B cell (primary cell): ENCODE results near the gene UMODL1. TPM values are rescaled to one million over a fixed set of nuclear protein-coding genes. Genes with fewer than 3 reads are reported as not detected.

Experiments
- ATAC-seq: fragments of 200-7000 bp; cut with Tn5 transposase; one replicate; pipeline ENCODE4 v1.10.0; 2021; ENCODE audit warnings: low read depth, mild to moderate bottlenecking, moderate number of reproducible peaks, moderate library complexity
- CTCF ChIA-PET: fragments of 350-600 bp; sonication (Branson Sonifier 250); formaldehyde crosslinking; loops from one replicate; lab custom pipeline; 2021; ENCODE audit warnings: antibody characterized with exemption, inconsistent platforms; lab: Charles Lee
- POLR2A ChIA-PET: fragments of 350-600 bp; sonication (Branson Sonifier 250); formaldehyde crosslinking; loops from one replicate; lab custom pipeline; 2021; ENCODE audit warnings: antibody characterized with exemption; lab: Charles Lee
- DNase-seq: peaks from one replicate; pipeline ENCODE4 v3.0.0; 2013
- H2AFZ ChIP-seq: 2 replicates; pipeline ENCODE4 v1.6.1; 2012; ENCODE audit warnings: mild to moderate bottlenecking, low read depth, low read length; ENCODE audit not compliant: insufficient read depth, poor library complexity, severe bottlenecking
- H3K27ac ChIP-seq, 2 donors: 1 replicate in 1 of 2; 2 replicates in 1 of 2; pipeline ENCODE4 v1.5.1; 2012 to 2013; ENCODE audit warnings: low read length in 2 of 2, mild to moderate bottlenecking in 2 of 2, moderate library complexity in 1 of 2
- H3K27me3 ChIP-seq, 4 experiments: fragments of 200-600 bp in 1 of 4; sonication (generic) in 1 of 4; replicated peaks in 1 of 4; 1 replicate in 2 of 4; 2 replicates in 2 of 4; pipeline versions ENCODE4 v1.6.1 to v1.7.0; 2013 to 2016; ENCODE audit warnings: low read length in 3 of 4, mild to moderate bottlenecking in 2 of 4, mixed read lengths in 1 of 4, moderate library complexity in 1 of 4; ENCODE audit not compliant: insufficient read depth in 4 of 4, control insufficient read depth in 3 of 4; ENCODE audit errors: control extremely low read depth in 1 of 4
- H3K36me3 ChIP-seq, 2 experiments: replicated peaks in 1 of 2; 1 replicate in 1 of 2; 2 replicates in 1 of 2; pipeline versions ENCODE4 v1.6.1 to v1.7.1; 2013; ENCODE audit warnings: low read length in 1 of 2; ENCODE audit not compliant: insufficient read depth in 2 of 2, control insufficient read depth in 1 of 2; ENCODE audit errors: control extremely low read depth in 1 of 2, extremely low read depth in 1 of 2
- H3K4me1 ChIP-seq, 2 donors: fragments of 200-600 bp in 1 of 2; sonication (generic) in 1 of 2; 1 replicate in 1 of 2; 2 replicates in 1 of 2; pipeline versions ENCODE4 v1.5.1 to v1.6.1; 2013 to 2017; ENCODE audit warnings: low read length in 2 of 2; ENCODE audit not compliant: control insufficient read depth in 2 of 2, insufficient read depth in 2 of 2
- H3K4me2 ChIP-seq: replicated peaks from 2 replicates; pipeline ENCODE3; 2012; ENCODE audit warnings: mild to moderate bottlenecking, low read depth, low read length; ENCODE audit not compliant: poor library complexity, severe bottlenecking
- H3K4me3 ChIP-seq, 5 experiments: fragments of 200-600 bp in 1 of 5; sonication (generic) in 1 of 5; 1 replicate in 3 of 5; 2 replicates in 2 of 5; pipeline versions ENCODE4 v1.5.1 to v1.7.0; 2011 to 2016; ENCODE audit warnings: low read length in 4 of 5, mild to moderate bottlenecking in 4 of 5, low read depth in 2 of 5, control low read depth in 1 of 5, moderate library complexity in 1 of 5; ENCODE audit not compliant: insufficient read depth in 1 of 5; ENCODE audit errors: control extremely low read depth in 1 of 5, extremely low read depth in 1 of 5
- H3K79me2 ChIP-seq: fragments of 200-600 bp; sonication (generic); one replicate; pipeline ENCODE4 v1.6.0; 2016; ENCODE audit warnings: low read length; ENCODE audit not compliant: control insufficient read depth, insufficient read depth
- H3K9ac ChIP-seq: fragments of 200-600 bp; sonication (generic); 2 replicates; pipeline ENCODE4 v1.6.1; 2017; ENCODE audit warnings: mild to moderate bottlenecking, low read length, moderate library complexity
- H3K9me3 ChIP-seq, 3 donors: one replicate each; pipeline versions ENCODE4 v1.6.1 to v1.7.1; 2013; ENCODE audit warnings: low read length in 2 of 3; ENCODE audit not compliant: control insufficient read depth in 2 of 3, insufficient read depth in 1 of 3; ENCODE audit errors: control extremely low read depth in 1 of 3
- H4K20me1 ChIP-seq: 2 replicates; pipeline ENCODE4 v1.6.0; 2012; ENCODE audit warnings: mild to moderate bottlenecking, low read length; ENCODE audit not compliant: insufficient read depth, control insufficient read depth, poor library complexity, severe bottlenecking
- H3K27ac Mint-ChIP-seq: one replicate; pipeline ENCODE4 v1.8.0; 2021; ENCODE audit warnings: mixed read lengths
- H3K27me3 Mint-ChIP-seq: one replicate; pipeline ENCODE4 v1.8.0; 2021; ENCODE audit warnings: mixed read lengths
- H3K4me1 Mint-ChIP-seq: one replicate; pipeline ENCODE4 v1.8.0; 2021; ENCODE audit warnings: mixed read lengths
- H3K4me3 Mint-ChIP-seq: one replicate; pipeline ENCODE4 v1.8.0; 2021; ENCODE audit warnings: mixed read lengths
- H3K9me3 Mint-ChIP-seq: one replicate; pipeline ENCODE4 v1.8.0; 2022; ENCODE audit warnings: mixed read lengths; ENCODE audit not compliant: insufficient read depth
- CTCF ChIP-seq: fragments of 200-600 bp; IDR thresholded peaks from one replicate; pipeline ENCODE4 v1.8.0; 2022; ENCODE audit warnings: antibody characterized with exemption, mild to moderate bottlenecking
- EZH2 ChIP-seq: IDR thresholded peaks from 2 replicates; pipeline ENCODE4 v1.6.1; 2012; ENCODE audit warnings: borderline replicate concordance, low read depth, mild to moderate bottlenecking, moderate library complexity, low read length; ENCODE audit not compliant: insufficient read depth, poor library complexity, severe bottlenecking
- WGBS: methylation state at CpG from one replicate; pipeline ENCODE4 v1.1.5; 2013; ENCODE audit warnings: missing lambda C conversion rate; ENCODE audit not compliant: insufficient coverage; 5-methylcytosine and 5-hydroxymethylcytosine counted together
- intact Hi-C: fragments of 100-400 bp; cut with micrococcal nuclease; formaldehyde crosslinking; loops from one replicate; pipeline ENCODE4 v1.10.0; 2022
- polyA plus RNA-seq: library from polyadenylated mRNA; depleted of rRNA; stranded (reverse); fragments of >200 nt; gene quantifications from 2 replicates; pipeline ENCODE4 v1.2.3, GENCODE V29; 2012
- total RNA-seq, 2 donors: library from RNA; stranded (reverse); fragments of 120-200 nt in 1 of 2; gene quantifications; 1 replicate in 1 of 2; 2 replicates in 1 of 2; pipeline versions ENCODE4 v1.2.3 to v1.2.4, GENCODE V29; 2013 to 2022

UMODL1 gene
- total and polyA plus RNA-seq, 2 donors (not counting 1 experiment from before 2014, with no cell fraction given), result 0.10 to 0.49 TPM

GRCh38 chr21:42183374-42184266 is 112.5 kb downstream of the UMODL1 start:
- Histone ChIP-seq H3K36me3 (no peaks in the 10 kb centered on the region), H2AFZ (no peak overlapping the region), H3K9me3 (peaks cover 0 to 10% (median 0%) of the 10 kb centered on the region in 3 donors), H3K27ac (no peak overlapping the region), H3K4me2 (no peak overlapping the region), H3K9ac (no peak overlapping the region), H4K20me1 (no peaks in the 10 kb centered on the region), H3K4me3 (no peak overlapping the region), H3K4me1 (peaks cover 16 to 22% of the 10 kb centered on the region in 2 donors), H3K79me2 (no peaks in the 10 kb centered on the region), H3K27me3 (no peaks in the 10 kb centered on the region)
- no peak for TF ChIP-seq EZH2
- no peak for TF ChIP-seq CTCF
- H3K27ac Mint-ChIP-seq, result no peak overlapping the region
- H3K9me3 Mint-ChIP-seq, result no peaks in the 10 kb centered on the region
- WGBS, result 95% methylated on average over 6 of the region's 6 CpGs
- no peak overlapping the region for H3K4me3 Mint-ChIP-seq
- H3K4me1 Mint-ChIP-seq, result peaks cover 29% of the 10 kb centered on the region
- no peak for DNase-seq
- ATAC-seq, result no peak
- no peaks in the 10 kb centered on the region for H3K27me3 Mint-ChIP-seq
- ChIA-PET CTCF (interaction anchor here (0.9 kb wide), 1 partner anchor 51 kb away, joined by 3 read pairs; no protein-coding TSS in a partner anchor), POLR2A (no interaction called here)
- intact Hi-C loops, result no loop called here

DNA sequence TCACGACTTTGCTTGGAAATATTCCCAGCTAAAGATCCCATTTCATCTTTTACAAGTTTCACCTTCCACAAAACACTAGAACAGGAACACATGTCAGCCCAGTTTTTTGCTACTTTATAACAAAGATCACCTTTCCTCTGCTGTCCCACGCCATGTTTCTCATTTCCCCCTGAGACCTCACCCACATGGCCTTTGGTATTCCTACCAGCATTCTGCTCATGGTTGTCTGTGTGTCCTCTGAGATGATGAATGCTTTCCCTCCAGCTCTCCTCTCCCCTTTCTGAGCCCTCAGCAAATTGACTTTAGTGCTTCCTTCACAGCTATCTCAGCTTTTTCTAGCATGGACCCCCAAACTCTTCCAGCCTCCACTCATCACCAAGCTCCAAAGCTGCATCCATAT is 115.5 kb downstream of the UMODL1 start:
- intact Hi-C loops, result no loop called here
- H2AFZ ChIP-seq, result no peak overlapping the region
- ATAC-seq, result no peak
- peaks cover 28 to 42% of the 10 kb centered on the region in 2 donors for H3K4me1 ChIP-seq
- TF ChIP-seq EZH2, result no peak
- TF ChIP-seq CTCF, result no peak
- DNase-seq, result no peak
- peaks cover 0 to 10% (median 0%) of the 10 kb centered on the region in 3 donors for H3K9me3 ChIP-seq
- peak overlapping the region; percentile 74 for H3K27ac Mint-ChIP-seq
- 79% methylated on average over 2 of the region's 2 CpGs for WGBS
- POLR2A ChIA-PET, result no interaction called here
- no peak overlapping the region for H3K27ac ChIP-seq
- H3K79me2 ChIP-seq, result no peaks in the 10 kb centered on the region
- H3K27me3 Mint-ChIP-seq, result no peaks in the 10 kb centered on the region
- no peak overlapping the region for H3K4me2 ChIP-seq
- H3K4me3 ChIP-seq, result no peak overlapping the region
- no peak overlapping the region for H3K9ac ChIP-seq
- H3K27me3 ChIP-seq, result no peaks in the 10 kb centered on the region
- no peaks in the 10 kb centered on the region for H4K20me1 ChIP-seq
- H3K36me3 ChIP-seq, result no peaks in the 10 kb centered on the region
- no peaks in the 10 kb centered on the region for H3K9me3 Mint-ChIP-seq
- CTCF ChIA-PET, result interaction anchor here (3.4 kb wide), 1 partner anchor 72 kb away, joined by 14 read pairs; no protein-coding TSS in a partner anchor
- no peak overlapping the region for H3K4me3 Mint-ChIP-seq
- H3K4me1 Mint-ChIP-seq, result peaks cover 43% of the 10 kb centered on the region
